Prostate gland (tissue), 2 donors: ENCODE data around the gene CELA2A.

Experiments used
- POLR2A ChIP-seq: fragments of 450-650 bp; IDR thresholded peaks from one replicate; pipeline ENCODE4 v1.6.1; 2016; ENCODE audit warnings: antibody characterized with exemption, mild to moderate bottlenecking
- TF ChIP-seq, protein P1 (sequence below), 4 experiments: fragments of 200-600 bp in 2 of 4; fragments of 450-650 bp in 2 of 4; sonication (generic) in 2 of 4; IDR thresholded peaks; 1 replicate in 3 of 4; 2 replicates in 1 of 4; pipeline ENCODE4 v1.5.1; 2016 to 2019; ENCODE audit warnings: antibody characterized with exemption in 4 of 4, mild to moderate bottlenecking in 2 of 4, moderate library complexity in 2 of 4

DNA sequence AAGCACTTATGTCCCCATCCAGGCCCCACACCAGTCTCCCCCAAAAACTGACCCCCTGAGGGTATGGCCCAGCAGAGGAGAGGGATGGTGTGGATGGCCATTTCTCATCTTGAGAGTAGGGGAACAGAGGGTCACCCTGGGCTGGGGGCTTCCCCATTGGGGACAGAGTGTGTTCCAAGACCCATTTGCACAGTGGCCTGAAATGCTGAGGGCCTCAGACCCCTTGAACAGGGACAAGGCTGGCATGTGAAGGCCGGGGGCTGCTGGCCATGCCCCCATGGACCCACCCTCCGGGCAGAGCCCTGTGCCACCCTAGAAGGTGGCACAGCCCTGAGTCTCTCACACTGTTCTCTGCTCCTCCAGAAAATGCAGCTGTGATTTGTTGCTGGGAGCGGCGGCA lies 10.3 kb upstream of the CELA2A start:
- TF ChIP-seq POLR2A: no peak
- TF ChIP-seq, protein P1, sequence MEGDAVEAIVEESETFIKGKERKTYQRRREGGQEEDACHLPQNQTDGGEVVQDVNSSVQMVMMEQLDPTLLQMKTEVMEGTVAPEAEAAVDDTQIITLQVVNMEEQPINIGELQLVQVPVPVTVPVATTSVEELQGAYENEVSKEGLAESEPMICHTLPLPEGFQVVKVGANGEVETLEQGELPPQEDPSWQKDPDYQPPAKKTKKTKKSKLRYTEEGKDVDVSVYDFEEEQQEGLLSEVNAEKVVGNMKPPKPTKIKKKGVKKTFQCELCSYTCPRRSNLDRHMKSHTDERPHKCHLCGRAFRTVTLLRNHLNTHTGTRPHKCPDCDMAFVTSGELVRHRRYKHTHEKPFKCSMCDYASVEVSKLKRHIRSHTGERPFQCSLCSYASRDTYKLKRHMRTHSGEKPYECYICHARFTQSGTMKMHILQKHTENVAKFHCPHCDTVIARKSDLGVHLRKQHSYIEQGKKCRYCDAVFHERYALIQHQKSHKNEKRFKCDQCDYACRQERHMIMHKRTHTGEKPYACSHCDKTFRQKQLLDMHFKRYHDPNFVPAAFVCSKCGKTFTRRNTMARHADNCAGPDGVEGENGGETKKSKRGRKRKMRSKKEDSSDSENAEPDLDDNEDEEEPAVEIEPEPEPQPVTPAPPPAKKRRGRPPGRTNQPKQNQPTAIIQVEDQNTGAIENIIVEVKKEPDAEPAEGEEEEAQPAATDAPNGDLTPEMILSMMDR (IDR thresholded peaks at IDR 0.05): no peak
